SK-N-SH treated with all-trans-retinoic acid at 6 μM for 48 hours (cell line): Measurements from ENCODE around the gene RGS6.

Experiments
- ARNTL ChIP-seq: fragments of 450-650 bp; formaldehyde crosslinking; IDR thresholded peaks from 2 replicates; pipeline ENCODE4 v1.5.0; 2020; ENCODE audit warnings: low read depth, mild to moderate bottlenecking, moderate library complexity, borderline replicate concordance
- BACH2 ChIP-seq: fragments of 250-450 bp; sonication (Bioruptor Pico); IDR thresholded peaks from 2 replicates; pipeline ENCODE4 v1.9.0; 2021; ENCODE audit warnings: mild to moderate bottlenecking, borderline replicate concordance
- CSDC2 ChIP-seq: fragments of 250-450 bp; sonication (Bioruptor Pico); IDR thresholded peaks from 2 replicates; pipeline ENCODE4 v1.5.0; 2020; ENCODE audit warnings: mild to moderate bottlenecking, moderate library complexity
- ESRRG ChIP-seq: fragments of 250-450 bp; sonication (Bioruptor Pico); IDR thresholded peaks from 2 replicates; pipeline ENCODE4 v1.6.1; 2021; ENCODE audit warnings: mild to moderate bottlenecking
- RARB ChIP-seq: fragments of 250-450 bp; sonication (Bioruptor Pico); IDR thresholded peaks from 2 replicates; pipeline ENCODE4 v1.8.0; 2021; ENCODE audit warnings: mild to moderate bottlenecking, moderate library complexity
- TCF4 ChIP-seq: fragments of 250-450 bp; sonication (Bioruptor Pico); IDR thresholded peaks from 2 replicates; pipeline ENCODE4 v1.8.0; 2021; ENCODE audit warnings: mild to moderate bottlenecking, moderate library complexity, borderline replicate concordance
- TOX ChIP-seq: fragments of 250-450 bp; sonication (Bioruptor Pico); IDR thresholded peaks from 2 replicates; pipeline ENCODE4 v1.8.0; 2021; ENCODE audit warnings: mild to moderate bottlenecking, moderate library complexity, borderline replicate concordance
- ZFP3 ChIP-seq: fragments of 250-450 bp; sonication (Bioruptor Pico); IDR thresholded peaks from 2 replicates; pipeline ENCODE4 v1.5.0; 2020; ENCODE audit warnings: mild to moderate bottlenecking, moderate library complexity
- ZFP30 ChIP-seq: fragments of 450-650 bp; formaldehyde crosslinking; IDR thresholded peaks from 2 replicates; pipeline ENCODE4 v1.5.0; 2022; ENCODE audit warnings: mild to moderate bottlenecking, moderate library complexity
- ZNF565 ChIP-seq: fragments of 450-650 bp; formaldehyde crosslinking; conservative IDR thresholded peaks from 2 replicates; pipeline ENCODE4 v1.5.0; 2020; ENCODE audit warnings: low read depth, mild to moderate bottlenecking, moderate library complexity
- ZNF8 ChIP-seq: fragments of 450-650 bp; formaldehyde crosslinking; IDR thresholded peaks from 2 replicates; pipeline ENCODE4 v1.5.0; 2020; ENCODE audit warnings: mild to moderate bottlenecking, moderate library complexity
- TF ChIP-seq, protein P1 (sequence below): fragments of 250-450 bp; sonication (Bioruptor Pico); IDR thresholded peaks from 2 replicates; pipeline ENCODE4 v1.8.0; 2020; ENCODE audit warnings: mild to moderate bottlenecking, moderate library complexity, borderline replicate concordance

DNA sequence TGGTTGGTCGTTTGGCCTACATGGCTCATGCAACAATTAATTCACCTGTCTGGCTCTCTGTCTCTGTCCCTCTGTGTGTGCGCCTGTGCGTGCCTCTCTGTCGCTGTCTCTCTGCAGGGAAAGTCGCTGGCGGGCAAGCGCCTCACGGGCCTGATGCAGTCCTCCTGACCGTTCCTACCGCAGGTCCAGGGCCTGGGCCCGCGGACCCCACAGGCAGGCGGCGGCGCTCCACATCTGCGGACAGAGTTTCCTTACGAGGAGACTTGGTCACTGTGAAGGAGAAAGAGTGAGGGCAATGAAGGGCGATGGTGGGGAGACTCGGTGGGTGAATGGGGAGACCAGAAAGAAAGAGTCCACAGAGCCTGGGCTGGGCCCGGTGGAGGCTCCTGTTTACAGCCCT lies 630.1 kb downstream of the RGS6 start:
- TF ChIP-seq ESRRG (CRISPR knock-in tag) (no peak), ZFP30 (CRISPR knock-in tag) (no peak), ZFP3 (CRISPR knock-in tag) (no peak), ARNTL (no peak), BACH2 (no peak), RARB (CRISPR knock-in tag) (no peak), TCF4 (CRISPR knock-in tag) (no peak), TOX (CRISPR knock-in tag) (no peak), ZNF8 (CRISPR knock-in tag) (no peak), ZNF565 (CRISPR knock-in tag) (no peak), CSDC2 (CRISPR knock-in tag) (no peak)
- TF ChIP-seq, protein P1, sequence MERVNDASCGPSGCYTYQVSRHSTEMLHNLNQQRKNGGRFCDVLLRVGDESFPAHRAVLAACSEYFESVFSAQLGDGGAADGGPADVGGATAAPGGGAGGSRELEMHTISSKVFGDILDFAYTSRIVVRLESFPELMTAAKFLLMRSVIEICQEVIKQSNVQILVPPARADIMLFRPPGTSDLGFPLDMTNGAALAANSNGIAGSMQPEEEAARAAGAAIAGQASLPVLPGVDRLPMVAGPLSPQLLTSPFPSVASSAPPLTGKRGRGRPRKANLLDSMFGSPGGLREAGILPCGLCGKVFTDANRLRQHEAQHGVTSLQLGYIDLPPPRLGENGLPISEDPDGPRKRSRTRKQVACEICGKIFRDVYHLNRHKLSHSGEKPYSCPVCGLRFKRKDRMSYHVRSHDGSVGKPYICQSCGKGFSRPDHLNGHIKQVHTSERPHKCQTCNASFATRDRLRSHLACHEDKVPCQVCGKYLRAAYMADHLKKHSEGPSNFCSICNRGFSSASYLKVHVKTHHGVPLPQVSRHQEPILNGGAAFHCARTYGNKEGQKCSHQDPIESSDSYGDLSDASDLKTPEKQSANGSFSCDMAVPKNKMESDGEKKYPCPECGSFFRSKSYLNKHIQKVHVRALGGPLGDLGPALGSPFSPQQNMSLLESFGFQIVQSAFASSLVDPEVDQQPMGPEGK (CRISPR knock-in tag), result no peak
